Measurements from ENCODE around the gene LMAN1L.

LMAN1L gene

DNA sequence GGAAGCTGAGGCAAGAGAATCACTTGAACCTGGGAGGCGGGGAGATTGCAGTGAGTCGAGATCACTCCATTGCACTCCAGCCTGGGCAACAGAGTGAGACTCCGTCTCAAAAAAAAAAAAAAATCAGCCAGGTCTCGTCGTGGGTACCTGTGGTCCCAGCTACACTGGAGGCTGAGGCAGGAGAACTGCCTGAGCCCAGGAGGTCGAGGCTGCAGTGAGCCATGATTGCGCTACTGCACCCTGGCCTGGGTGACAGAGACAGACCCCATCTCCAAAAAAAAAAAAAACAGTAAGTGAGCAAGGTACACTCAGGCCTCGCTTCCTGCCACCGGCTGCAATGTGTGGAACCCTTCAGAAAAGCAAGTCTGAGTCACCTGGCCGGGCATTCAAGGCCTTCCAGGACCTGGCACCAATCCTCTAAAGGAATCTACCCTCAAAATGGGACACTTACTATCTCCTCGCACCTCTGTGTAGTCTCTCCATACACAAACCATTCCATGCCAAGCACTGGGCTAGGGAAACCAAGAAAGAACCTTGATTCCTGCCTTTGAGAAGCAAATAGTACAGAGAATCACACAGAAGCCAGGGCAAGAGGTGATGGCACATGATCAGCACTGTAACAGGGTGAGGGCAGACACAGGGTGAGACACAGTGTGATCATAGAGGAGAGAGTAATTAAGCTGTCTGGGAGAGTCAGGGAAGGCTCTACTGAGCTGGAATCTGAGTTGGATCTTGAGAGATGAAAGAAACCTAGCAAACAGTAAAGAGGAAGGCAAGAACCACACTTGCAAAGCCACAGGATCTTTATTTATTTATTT lies 50.8 kb downstream of the LMAN1L start:
- no peak for FAIRE-seq

DNA sequence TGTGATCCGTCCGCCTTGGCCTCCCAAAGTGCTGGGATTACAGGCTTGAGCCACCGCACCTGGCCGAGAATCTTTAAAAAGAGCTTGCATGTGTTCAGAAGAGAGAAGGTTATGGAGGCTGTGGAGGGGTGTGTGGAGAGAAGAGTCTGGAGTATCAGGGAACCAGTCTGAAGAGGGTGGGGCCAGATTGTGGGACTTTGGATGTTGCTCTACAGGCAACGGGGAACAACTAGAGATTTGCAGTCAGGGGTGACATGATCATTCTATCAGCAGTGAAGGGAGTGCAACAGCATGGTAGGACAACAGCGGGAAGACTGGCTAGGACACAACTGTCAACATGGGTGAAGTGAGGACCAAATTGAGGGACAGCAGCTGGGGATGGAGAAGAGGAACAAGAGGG lies 51.7 kb downstream of the LMAN1L start:
- FAIRE-seq, result no peak

DNA sequence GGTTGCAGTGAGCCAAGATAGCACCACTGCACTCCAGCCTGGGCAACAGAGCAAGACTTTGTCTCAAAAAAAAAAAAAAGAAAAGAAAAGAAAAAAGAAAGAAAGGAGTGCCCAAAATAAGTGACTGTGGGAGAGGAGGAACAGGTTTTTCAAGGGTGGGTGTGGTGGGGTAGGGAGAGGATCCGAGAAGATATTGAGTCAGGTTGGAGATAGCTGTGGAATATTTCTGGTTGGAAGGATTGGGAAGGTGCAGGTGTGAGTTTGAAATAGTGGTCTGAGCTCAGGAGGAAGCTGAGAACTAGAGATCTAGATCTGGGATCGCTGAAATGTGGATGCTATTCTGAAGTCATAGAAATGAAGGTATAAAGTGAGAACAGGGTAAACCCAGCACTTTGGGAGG lies 52.7 kb downstream of the LMAN1L start:
- no peak for FAIRE-seq

DNA sequence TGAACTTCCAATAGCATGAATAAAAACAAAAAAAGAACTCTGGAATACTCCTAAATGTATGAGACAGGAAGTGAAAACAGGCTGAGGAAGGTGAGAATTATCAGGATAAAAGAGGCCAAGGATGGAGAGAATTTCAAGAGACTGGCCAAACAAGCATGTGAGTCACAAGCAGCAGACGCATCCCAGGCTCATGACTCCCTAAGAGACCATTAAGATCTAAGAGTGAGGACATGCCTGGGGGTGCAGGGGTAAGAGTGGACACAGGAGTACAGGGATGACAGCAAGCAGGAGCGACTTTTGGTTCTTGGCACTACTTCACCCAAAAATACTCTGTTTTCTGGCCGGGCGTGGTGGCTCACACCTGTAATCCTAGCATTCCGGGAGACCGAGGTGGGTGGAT lies 53.5 kb downstream of the LMAN1L start:
- no peak for FAIRE-seq

DNA sequence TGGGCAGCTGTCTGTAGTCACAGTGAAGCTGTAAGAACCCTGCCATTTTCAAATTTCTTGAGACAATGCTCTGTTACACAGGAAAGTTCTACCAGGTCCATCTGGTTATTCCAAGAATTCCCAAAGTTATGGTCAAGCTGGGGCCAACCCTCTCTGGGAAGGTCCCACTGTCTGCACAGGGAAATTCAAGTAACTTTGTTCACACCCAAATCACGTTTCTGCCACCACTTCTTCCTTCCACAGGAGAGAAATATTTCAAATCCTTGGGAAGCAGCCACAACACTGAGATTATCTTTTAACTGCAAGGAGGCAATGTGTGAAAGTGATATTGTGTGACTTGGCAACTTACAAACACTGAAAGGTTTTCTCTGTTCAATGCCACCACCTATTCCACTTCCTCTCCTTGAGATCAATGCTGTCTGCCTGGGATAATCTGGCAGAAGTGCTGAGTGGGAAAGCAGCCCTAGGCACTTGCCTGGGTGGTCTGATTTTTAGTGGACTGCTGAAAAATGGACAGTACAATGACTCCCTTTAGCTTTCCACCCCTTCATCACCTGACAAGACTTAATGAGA lies 54.9 kb downstream of the LMAN1L start:
- no peak for FAIRE-seq

DNA sequence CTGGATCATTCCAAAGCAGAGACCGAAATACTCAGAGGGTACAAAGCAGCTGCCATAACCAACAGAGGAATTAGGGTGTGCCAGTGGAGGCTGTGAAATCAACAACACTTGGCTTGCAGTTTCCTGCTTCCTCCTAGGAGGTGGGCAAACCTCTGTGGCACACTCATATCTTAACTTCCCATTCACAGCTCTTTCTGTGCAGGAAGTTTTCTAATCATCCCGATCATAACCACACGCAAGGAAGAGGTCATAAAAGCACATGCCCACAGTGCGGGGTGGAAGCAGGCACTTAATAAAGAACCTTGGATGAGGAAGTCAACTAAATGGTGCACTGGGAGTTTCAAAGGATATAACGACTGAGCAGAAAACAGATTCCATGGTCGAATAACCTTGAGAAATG lies 55.4 kb downstream of the LMAN1L start:
- no peak for FAIRE-seq

DNA sequence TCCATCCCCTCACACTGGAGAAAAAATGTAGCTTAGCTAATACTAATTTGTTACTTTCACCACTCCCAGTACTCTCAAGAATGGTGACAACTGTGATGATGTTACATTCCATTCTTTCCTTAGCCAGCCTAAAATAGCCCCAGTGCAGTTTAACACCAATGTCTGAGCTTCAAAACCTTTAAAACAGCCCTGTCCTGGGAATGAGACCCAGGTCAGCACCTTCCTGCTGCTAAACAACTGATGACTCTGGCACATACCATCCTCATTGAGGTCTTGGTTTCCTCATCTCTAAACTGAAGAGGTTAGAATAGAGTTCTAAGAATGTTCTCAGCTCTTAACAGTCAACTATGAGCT lies 56.7 kb downstream of the LMAN1L start:
- FAIRE-seq, result no peak

DNA sequence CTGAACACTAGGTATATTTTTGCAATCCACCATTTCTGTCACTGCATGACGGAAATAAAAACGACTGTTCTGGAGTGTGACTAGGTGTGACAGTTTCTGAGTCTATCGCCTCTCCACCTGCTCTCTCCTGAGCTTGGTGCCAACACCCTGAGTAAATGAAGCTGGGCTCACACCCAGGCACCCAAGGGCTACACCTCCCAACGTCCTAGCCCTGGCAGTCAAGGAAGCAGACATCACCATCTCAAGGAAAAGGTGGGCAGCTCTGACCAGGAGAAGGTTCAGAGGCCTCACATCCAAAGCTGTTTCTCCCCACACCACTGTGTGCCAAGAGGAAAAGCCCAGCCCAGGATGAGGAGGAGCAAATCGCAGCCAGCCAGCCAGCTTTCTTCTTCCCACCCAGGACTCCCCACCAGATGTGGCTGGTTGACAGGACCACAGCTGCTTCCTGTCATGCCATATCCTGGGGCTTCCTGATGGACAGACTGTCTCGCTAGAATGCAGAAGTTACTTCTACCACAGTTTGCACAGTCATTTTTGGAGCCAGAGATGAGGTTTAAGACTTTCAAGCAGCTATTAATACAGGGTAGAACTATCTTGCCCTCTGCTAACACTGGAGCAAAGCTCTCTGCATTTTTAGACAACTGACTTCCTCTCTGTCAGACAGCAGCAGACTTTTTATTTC lies 57.2 kb downstream of the LMAN1L start:
- no peak for FAIRE-seq

DNA sequence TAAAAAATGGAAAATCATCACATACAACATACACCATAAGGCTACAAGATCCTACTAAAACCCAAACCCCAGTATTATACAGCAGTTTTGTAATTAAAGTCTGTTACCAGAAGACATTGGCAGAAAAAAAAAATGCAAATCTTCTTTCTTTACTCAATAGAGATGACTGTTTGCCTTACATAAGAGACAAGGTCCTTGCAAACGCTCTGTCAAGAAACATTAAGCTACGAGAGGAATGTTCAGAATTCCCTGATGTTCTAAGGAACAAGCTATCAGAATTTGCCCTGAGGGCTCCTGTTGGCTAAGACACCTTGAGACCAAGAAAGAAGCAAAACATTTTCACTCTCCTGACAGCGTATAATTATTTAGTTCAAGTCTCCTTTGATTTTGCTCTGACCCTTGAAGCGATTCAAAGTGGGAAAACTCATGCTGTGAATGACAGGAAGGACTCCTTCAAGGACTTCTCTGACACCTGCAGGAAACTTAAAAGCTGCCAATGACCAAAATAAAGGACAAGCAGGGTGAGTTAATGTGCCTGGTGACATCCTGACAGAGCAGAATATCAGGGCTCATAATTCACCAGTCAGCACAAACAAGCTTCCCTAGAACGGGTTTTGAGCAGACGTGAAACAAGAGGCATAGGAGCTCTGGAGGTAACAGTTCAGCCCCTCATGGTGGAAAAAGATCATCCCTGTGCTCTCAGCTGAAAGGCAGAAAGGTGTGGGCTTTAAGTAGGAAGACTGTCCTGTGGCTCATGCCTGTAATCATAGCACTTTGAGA lies 58.0 kb downstream of the LMAN1L start:
- no peak for FAIRE-seq

DNA sequence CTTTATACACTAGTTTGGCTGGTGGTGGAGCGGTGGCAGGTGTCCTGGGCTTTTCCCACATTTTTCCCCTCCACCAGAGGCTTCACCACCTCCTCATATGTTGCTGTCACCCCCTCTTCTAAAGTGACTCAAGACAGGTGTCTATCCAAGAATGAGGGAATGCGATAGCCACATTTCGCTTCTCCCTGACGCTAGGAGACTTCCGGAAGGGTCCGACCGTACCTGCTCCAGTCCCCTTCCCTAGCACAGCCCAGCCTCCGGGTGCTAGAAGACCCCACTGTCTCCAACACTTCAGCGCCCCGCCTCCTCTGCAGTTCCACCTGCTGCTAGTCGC lies 60.0 kb downstream of the LMAN1L start:
- no peak for FAIRE-seq

DNA sequence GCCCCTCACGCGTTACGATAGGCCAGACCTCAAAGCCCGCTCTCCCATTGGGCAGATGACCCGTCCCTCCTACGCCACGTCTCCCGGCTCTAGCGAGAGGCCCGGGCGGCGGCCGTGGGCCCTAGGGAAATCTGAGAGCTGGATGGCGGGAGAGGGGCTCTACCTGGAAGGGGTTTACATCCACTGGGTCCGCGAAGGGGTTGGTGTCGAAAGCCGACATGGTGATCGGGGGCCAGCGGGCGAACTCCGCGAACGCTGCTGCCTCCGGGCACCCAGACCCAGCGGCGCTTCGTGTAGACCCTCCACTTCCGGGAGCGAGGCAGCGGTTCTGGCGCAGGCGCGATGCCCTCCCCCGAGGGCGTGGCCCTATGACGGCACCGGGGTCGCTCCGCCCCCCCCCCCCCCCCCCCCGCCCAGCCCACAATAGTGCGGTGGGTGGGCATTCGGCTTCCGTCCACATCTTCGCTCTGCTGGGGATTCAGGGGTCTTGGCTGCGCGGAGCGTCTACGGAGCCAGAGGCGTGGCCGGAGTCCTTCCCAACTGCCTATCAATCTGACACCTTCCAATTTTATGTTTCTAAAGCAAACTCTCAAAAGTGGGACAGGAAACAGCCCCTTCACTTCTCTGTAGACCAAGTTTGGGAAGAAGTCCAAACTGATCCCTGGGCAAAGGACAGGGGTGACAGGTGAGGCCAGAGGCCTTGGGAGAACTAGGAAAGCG lies 60.6 kb downstream of the LMAN1L start, which contains the start of gene SCAMP2:
Gene SCAMP2, minus strand, starts transcription at position 330 of the 720 bp plus-strand sequence. Its CDS starts 110 bp downstream, at position 220.
- FAIRE-seq, result no peak

DNA sequence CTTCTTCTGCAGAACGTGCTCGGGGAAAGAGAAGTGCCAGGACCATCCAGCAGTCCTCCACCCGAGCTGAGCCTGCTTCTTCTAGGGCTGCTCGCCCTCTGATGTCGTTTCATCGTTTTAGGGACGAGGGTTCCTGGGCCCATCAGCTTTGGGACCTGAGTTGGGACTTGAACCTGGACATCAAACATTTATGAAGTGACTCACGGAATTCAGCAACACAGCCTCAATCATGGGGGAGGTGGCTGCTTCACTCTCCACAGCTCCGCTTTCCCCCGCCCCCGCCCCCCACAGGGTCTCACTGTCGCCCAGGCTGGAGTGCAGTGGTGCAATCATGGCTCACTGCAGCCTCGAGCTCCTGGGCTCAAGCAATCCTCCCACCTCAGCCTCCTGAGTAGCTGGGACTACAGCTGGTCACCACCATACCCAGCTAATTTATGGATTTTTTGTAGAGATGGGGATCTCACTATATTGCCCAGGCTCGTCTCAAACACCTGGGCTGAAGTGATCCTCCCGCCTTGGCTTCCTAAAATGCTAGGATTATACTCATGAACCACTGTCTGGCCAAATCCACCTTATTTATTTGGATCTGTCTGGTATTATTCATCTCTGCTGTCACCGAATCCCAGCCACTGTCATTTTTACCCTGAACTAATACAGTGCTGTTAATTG lies 61.3 kb downstream of the LMAN1L start:
- FAIRE-seq, result no peak

Measured in A204.1 (cell line).